ENCODE data around the gene ZNF473. TPM values are rescaled to one million over a fixed set of nuclear protein-coding genes. Genes with fewer than 3 reads are reported as not detected.
"Not testable (repeated sequence)": the region's sequence is repeated elsewhere in the genome, so short reads cannot be mapped to it uniquely, and the experiment has no call there.

Gene ZNF473
- total RNA-seq, 1 donor from 2014 or later, result 11.2 TPM

GRCh38 chr19:50065938-50066337 lies 40.1 kb downstream of the ZNF473 start:
- no peak for DNase-seq (ENCODE audit: low spot score)
- H3K4me3 Mint-ChIP-seq (ENCODE audit: low read depth), result no peak overlapping the region
- peaks cover 8% of the 10 kb centered on the region for H3K9me3 Mint-ChIP-seq
- H3K4me1 Mint-ChIP-seq (ENCODE audit: low read depth), result no peaks in the 10 kb centered on the region
- intact Hi-C loops (cut with micrococcal nuclease), result no loop called here
- no peaks in the 10 kb centered on the region for H3K36me3 Mint-ChIP-seq (ENCODE audit: low read depth)
- H3K27ac Mint-ChIP-seq, result no peak overlapping the region
- H3K27me3 Mint-ChIP-seq (ENCODE audit: low read depth), result no peaks in the 10 kb centered on the region

GRCh38 chr19:50067575-50067974 lies 41.8 kb downstream of the ZNF473 start:
- no peaks in the 10 kb centered on the region for H3K9me3 Mint-ChIP-seq
- no peaks in the 10 kb centered on the region for H3K27me3 Mint-ChIP-seq (ENCODE audit: low read depth)
- H3K36me3 Mint-ChIP-seq (ENCODE audit: low read depth), result no peaks in the 10 kb centered on the region
- no peaks in the 10 kb centered on the region for H3K4me1 Mint-ChIP-seq (ENCODE audit: low read depth)
- intact Hi-C loops (cut with micrococcal nuclease), result no loop called here
- DNase-seq (ENCODE audit: low spot score), result no peak
- H3K4me3 Mint-ChIP-seq (ENCODE audit: low read depth), result no peak overlapping the region
- H3K27ac Mint-ChIP-seq, result no peak overlapping the region

- H3K9me3 Mint-ChIP-seq; H3K27ac Mint-ChIP-seq; H3K27me3 Mint-ChIP-seq (ENCODE audit: low read depth); H3K36me3 Mint-ChIP-seq (ENCODE audit: low read depth); intact Hi-C loops (cut with micrococcal nuclease); H3K4me1 Mint-ChIP-seq (ENCODE audit: low read depth); H3K4me3 Mint-ChIP-seq (ENCODE audit: low read depth); DNase-seq (ENCODE audit: low spot score): not testable (repeated sequence)
Observed at GRCh38 chr19:50068382-50068781, 42.6 kb downstream of the ZNF473 start.

GRCh38 chr19:50075076-50075475 lies 49.3 kb downstream of the ZNF473 start:
- H3K9me3 Mint-ChIP-seq; DNase-seq (ENCODE audit: low spot score); intact Hi-C loops (cut with micrococcal nuclease); H3K27me3 Mint-ChIP-seq (ENCODE audit: low read depth); H3K36me3 Mint-ChIP-seq (ENCODE audit: low read depth); H3K27ac Mint-ChIP-seq; H3K4me1 Mint-ChIP-seq (ENCODE audit: low read depth); H3K4me3 Mint-ChIP-seq (ENCODE audit: low read depth): not testable (repeated sequence)

GRCh38 chr19:50075644-50076372 lies 50.0 kb downstream of the ZNF473 start:
- H3K9me3 Mint-ChIP-seq; H3K27me3 Mint-ChIP-seq (ENCODE audit: low read depth); H3K27ac Mint-ChIP-seq; intact Hi-C loops (cut with micrococcal nuclease); H3K4me3 Mint-ChIP-seq (ENCODE audit: low read depth); DNase-seq (ENCODE audit: low spot score); H3K4me1 Mint-ChIP-seq (ENCODE audit: low read depth); H3K36me3 Mint-ChIP-seq (ENCODE audit: low read depth): not testable (repeated sequence)

GRCh38 chr19:50076581-50077355 lies 51.0 kb downstream of the ZNF473 start:
- DNase-seq (ENCODE audit: low spot score); H3K4me1 Mint-ChIP-seq (ENCODE audit: low read depth); H3K4me3 Mint-ChIP-seq (ENCODE audit: low read depth); H3K36me3 Mint-ChIP-seq (ENCODE audit: low read depth); H3K9me3 Mint-ChIP-seq; intact Hi-C loops (cut with micrococcal nuclease); H3K27ac Mint-ChIP-seq; H3K27me3 Mint-ChIP-seq (ENCODE audit: low read depth): not testable (repeated sequence)

GRCh38 chr19:50079014-50079413 lies 53.2 kb downstream of the ZNF473 start:
- not testable (repeated sequence) for H3K27ac Mint-ChIP-seq

GRCh38 chr19:50084440-50084839 lies 58.6 kb downstream of the ZNF473 start:
- intact Hi-C loops (cut with micrococcal nuclease); H3K27me3 Mint-ChIP-seq (ENCODE audit: low read depth); DNase-seq (ENCODE audit: low spot score); H3K4me1 Mint-ChIP-seq (ENCODE audit: low read depth); H3K36me3 Mint-ChIP-seq (ENCODE audit: low read depth); H3K9me3 Mint-ChIP-seq; H3K4me3 Mint-ChIP-seq (ENCODE audit: low read depth); H3K27ac Mint-ChIP-seq: not testable (repeated sequence)

More at GRCh38 chr19:50079014-50079413, 53.2 kb downstream of the ZNF473 start:
- H3K9me3 Mint-ChIP-seq; H3K4me3 Mint-ChIP-seq (ENCODE audit: low read depth); H3K36me3 Mint-ChIP-seq (ENCODE audit: low read depth); H3K27me3 Mint-ChIP-seq (ENCODE audit: low read depth); intact Hi-C loops (cut with micrococcal nuclease); H3K4me1 Mint-ChIP-seq (ENCODE audit: low read depth); DNase-seq (ENCODE audit: low spot score): not testable (repeated sequence)

GRCh38 chr19:50087153-50087552 lies 61.3 kb downstream of the ZNF473 start:
- H3K4me1 Mint-ChIP-seq (ENCODE audit: low read depth); H3K36me3 Mint-ChIP-seq (ENCODE audit: low read depth); H3K27ac Mint-ChIP-seq; intact Hi-C loops (cut with micrococcal nuclease); H3K27me3 Mint-ChIP-seq (ENCODE audit: low read depth); H3K4me3 Mint-ChIP-seq (ENCODE audit: low read depth); H3K9me3 Mint-ChIP-seq; DNase-seq (ENCODE audit: low spot score): not testable (repeated sequence)

GRCh38 chr19:50090706-50091105 lies 64.9 kb downstream of the ZNF473 start:
- H3K9me3 Mint-ChIP-seq; H3K36me3 Mint-ChIP-seq (ENCODE audit: low read depth); DNase-seq (ENCODE audit: low spot score); H3K4me3 Mint-ChIP-seq (ENCODE audit: low read depth); intact Hi-C loops (cut with micrococcal nuclease); H3K27me3 Mint-ChIP-seq (ENCODE audit: low read depth); H3K4me1 Mint-ChIP-seq (ENCODE audit: low read depth); H3K27ac Mint-ChIP-seq: not testable (repeated sequence)

GRCh38 chr19:50091786-50092185 lies 66.0 kb downstream of the ZNF473 start:
- H3K4me3 Mint-ChIP-seq (ENCODE audit: low read depth); H3K27me3 Mint-ChIP-seq (ENCODE audit: low read depth); H3K9me3 Mint-ChIP-seq; intact Hi-C loops (cut with micrococcal nuclease); DNase-seq (ENCODE audit: low spot score); H3K36me3 Mint-ChIP-seq (ENCODE audit: low read depth); H3K27ac Mint-ChIP-seq; H3K4me1 Mint-ChIP-seq (ENCODE audit: low read depth): not testable (repeated sequence)

GRCh38 chr19:50092597-50092996 lies 66.8 kb downstream of the ZNF473 start:
- H3K36me3 Mint-ChIP-seq (ENCODE audit: low read depth); H3K4me3 Mint-ChIP-seq (ENCODE audit: low read depth); H3K9me3 Mint-ChIP-seq; intact Hi-C loops (cut with micrococcal nuclease); H3K27ac Mint-ChIP-seq; H3K27me3 Mint-ChIP-seq (ENCODE audit: low read depth); DNase-seq (ENCODE audit: low spot score); H3K4me1 Mint-ChIP-seq (ENCODE audit: low read depth): not testable (repeated sequence)

- H3K36me3 Mint-ChIP-seq (ENCODE audit: low read depth); H3K9me3 Mint-ChIP-seq; DNase-seq (ENCODE audit: low spot score); H3K27me3 Mint-ChIP-seq (ENCODE audit: low read depth); H3K4me3 Mint-ChIP-seq (ENCODE audit: low read depth); intact Hi-C loops (cut with micrococcal nuclease); H3K27ac Mint-ChIP-seq; H3K4me1 Mint-ChIP-seq (ENCODE audit: low read depth): not testable (repeated sequence)
Observed at GRCh38 chr19:50097884-50098283, 72.1 kb downstream of the ZNF473 start.

Measured in activated T-helper 2 cell treated with anti-CD3 and anti-CD28 coated beads, Interferon-gamma antibody, Interleukin-2, Interleukin-4, amounts not matched to agents 10 μg/mL and 5 μg/mL and 100 μg/mL, durations not matched to agents 14 hours and 24 hours and 36 hours (primary cell).